Measurements from ENCODE around the gene FNIP1.
A peak's percentile ranks its signal among the peaks of the same experiment; 100 is the strongest.
"Not testable (repeated sequence)": the region's sequence is repeated elsewhere in the genome, so short reads cannot be mapped to it uniquely, and the experiment has no call there.

Gene FNIP1

DNA sequence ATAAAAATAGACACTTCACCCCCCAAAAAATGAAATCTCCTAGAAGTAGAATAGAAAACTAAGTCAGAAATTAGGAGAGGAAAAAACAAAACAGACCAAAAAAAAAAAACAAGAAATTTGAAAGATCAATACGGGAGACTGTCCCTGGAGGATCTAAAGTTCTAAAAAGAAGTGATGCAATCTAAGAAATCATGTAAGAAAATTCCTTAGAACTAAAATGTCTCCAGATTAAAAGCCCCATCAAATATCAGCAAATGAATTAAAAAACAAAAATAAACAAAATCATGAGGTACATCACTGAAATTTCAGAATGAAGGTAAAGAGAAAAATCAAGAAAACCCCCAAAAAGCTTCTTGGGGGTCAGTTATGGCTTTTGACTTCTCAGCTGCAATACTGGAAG is 13.5 kb downstream of the FNIP1 start:
- in situ Hi-C loops (cut with HindIII; ENCODE audit: low pct_unique_long_range_greater_than_20kb, low sequenced_read_pairs): no loop called here
- no peak for TF ChIP-seq JUND (IDR thresholded peaks at IDR 0.05; ENCODE audit: low read depth)
- DNase-seq (ENCODE audit: low read depth in 1 of 2, low spot score in 1 of 2): no peak

DNA sequence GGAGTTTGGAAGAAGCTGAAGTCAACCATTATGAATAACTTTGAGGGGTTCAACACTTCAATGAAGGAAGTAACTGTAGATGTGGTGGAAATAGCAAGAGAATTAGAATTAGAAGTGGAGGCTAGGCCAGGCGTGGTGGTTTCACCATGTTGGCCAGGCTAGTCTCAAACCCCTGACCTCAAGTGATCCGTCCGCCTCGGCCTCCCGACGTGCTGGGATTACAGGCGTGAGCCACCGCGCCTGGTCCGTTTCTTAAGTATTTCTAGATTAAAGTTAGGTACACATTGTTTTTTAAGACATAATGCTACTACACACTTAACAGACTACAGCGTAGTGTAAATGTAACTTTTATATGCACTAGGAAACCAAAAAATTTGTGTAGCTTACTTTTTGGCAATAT is 14.1 kb downstream of the FNIP1 start:
- in situ Hi-C loops (cut with HindIII; ENCODE audit: low pct_unique_long_range_greater_than_20kb, low sequenced_read_pairs): no loop called here
- TF ChIP-seq JUND (IDR thresholded peaks at IDR 0.05; ENCODE audit: low read depth): no peak

DNA sequence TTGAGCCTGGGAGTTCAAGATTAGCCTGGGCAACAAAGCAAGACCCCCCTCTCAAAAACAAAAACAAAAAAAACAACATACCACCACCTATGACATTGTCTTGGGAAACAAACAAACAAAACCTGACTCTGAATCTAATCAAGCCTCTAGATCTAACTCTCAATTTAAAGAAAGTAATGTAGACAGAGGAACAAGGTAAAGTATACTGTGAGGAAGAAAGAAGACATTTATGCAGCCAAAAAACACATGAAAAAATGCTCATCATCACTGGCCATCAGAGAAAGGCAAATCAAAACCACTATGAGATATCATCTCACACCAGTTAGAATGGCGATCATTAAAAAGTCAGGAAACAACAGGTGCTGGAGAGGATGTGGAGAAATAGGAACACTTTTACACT is 18.7 kb downstream of the FNIP1 start:
- in situ Hi-C loops (cut with HindIII; ENCODE audit: low pct_unique_long_range_greater_than_20kb, low sequenced_read_pairs); DNase-seq (ENCODE audit: low read depth in 1 of 2, low spot score in 1 of 2): not testable (repeated sequence)

More for the DNA sequence above, 14.1 kb downstream of the FNIP1 start:
- no peak for DNase-seq (ENCODE audit: low read depth in 1 of 2, low spot score in 1 of 2)

DNA sequence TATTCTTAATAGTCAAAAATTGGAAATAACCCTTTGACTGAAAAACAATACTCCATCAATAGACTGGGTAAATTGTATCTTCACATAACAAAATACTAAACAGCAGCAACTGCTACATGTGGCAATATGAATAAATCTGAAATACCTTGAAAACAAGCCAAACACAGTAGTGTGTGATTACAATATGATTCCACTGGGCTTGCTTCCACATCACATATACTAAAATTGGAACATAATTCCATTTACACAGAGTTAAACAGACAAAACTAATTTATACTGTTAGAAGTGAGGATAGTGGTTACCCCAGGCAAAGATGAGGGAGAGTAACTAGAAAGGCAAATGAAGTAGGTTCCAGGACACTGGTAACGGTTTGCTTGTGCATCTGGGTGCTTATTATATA is 20.4 kb downstream of the FNIP1 start:
- TF ChIP-seq JUND (IDR thresholded peaks at IDR 0.05; ENCODE audit: low read depth): no peak
- in situ Hi-C loops (cut with HindIII; ENCODE audit: low pct_unique_long_range_greater_than_20kb, low sequenced_read_pairs): no loop called here

DNA sequence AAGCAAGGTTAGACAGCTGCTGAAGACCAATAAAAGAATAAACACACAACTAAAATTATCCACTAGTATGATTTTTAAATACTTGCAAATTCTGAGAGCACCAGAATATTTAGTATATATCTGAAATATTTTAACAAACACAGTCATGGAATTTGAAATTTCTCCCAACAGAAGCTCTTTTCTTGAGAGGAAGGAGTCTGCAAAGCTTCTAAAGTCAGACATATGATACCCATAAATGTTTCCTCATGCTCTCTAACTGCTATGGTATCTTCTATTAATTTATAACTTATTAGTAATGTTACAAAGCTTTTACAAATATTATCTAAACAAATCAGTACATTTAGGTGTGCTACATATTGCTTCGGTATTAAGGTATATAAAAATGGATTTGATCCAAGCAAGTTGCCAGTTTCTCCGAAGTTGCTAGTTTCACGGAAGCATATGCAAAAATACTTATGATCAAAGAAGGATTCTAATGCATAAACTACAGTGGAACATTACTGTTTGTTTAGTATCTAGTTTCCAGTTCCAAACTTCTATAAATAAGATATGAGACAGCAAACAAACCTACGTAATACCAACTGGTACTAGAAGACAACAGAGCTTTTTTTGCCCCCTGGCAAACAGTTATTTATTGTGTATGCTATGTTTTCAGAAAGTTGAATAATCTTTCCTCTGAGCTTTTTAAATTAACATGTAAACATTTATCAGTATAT is 22.0 kb downstream of the FNIP1 start:
- no peak for DNase-seq (ENCODE audit: low read depth in 1 of 2, low spot score in 1 of 2)
- in situ Hi-C loops (cut with HindIII; ENCODE audit: low pct_unique_long_range_greater_than_20kb, low sequenced_read_pairs): no loop called here
- TF ChIP-seq JUND (IDR thresholded peaks at IDR 0.05; ENCODE audit: low read depth): no peak

More for the DNA sequence above, 20.4 kb downstream of the FNIP1 start:
- DNase-seq (ENCODE audit: low read depth in 1 of 2, low spot score in 1 of 2): no peak

DNA sequence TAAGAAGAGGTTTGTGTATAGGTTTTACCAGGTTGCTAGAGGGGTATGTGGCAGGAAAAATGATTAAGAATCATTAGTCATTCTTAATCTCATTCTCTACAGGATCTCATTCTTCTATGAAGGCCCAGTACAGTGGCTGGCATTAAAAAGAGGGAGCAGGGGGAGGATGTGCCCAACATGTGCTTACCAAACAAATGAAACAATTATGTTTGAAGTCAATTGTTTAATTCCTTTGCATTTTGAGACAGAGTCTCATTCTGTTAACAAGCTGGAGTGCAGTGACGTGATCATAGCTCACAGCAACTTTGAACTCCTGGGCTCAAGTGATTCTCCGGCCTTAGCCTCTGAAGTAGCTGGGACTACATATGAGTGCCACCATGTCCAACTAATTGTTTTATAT is 23.0 kb downstream of the FNIP1 start:
- in situ Hi-C loops (cut with HindIII; ENCODE audit: low pct_unique_long_range_greater_than_20kb, low sequenced_read_pairs): no loop called here
- TF ChIP-seq JUND (IDR thresholded peaks at IDR 0.05; ENCODE audit: low read depth): no peak
- no peak for DNase-seq (ENCODE audit: low read depth in 1 of 2, low spot score in 1 of 2)

DNA sequence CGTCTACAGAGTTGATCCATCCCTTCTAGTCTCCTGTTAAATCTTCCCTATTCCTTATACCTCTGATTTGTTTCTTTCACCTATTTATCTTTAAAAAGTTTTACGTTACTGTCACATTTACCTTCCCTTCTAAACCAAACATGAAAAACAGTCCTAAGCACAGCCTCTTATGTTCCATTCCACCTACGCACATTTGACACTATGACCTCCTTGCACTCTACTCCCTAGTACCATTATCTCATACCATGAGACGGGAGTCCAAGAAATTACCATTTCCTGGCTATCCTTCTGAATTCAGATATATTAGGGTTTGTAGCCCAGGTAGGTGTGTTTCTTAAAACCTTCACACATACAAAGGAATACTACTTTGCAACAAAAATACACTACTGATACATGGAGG is 25.1 kb downstream of the FNIP1 start:
- TF ChIP-seq JUND (IDR thresholded peaks at IDR 0.05; ENCODE audit: low read depth): no peak
- in situ Hi-C loops (cut with HindIII; ENCODE audit: low pct_unique_long_range_greater_than_20kb, low sequenced_read_pairs): no loop called here
- DNase-seq (ENCODE audit: low read depth in 1 of 2, low spot score in 1 of 2): no peak

DNA sequence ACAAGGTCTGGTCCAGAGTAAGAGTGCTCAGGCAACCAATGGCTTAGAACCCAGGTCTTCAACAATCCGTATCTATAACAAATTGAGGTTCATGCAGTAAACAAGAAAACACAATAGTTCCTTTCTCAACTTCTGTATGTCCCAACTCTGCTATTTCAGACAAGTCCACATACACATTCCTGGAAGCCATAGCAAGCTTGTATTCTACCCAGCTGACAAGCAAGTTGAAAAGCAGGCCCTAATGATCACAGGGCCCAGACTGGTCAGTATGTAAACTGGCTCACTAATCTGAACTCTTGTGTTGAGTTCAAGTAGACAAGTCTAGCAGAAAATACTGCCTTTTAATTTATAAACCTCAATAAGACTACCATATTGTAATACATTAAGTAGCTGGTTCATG is 26.9 kb downstream of the FNIP1 start:
- in situ Hi-C loops (cut with HindIII; ENCODE audit: low pct_unique_long_range_greater_than_20kb, low sequenced_read_pairs): no loop called here
- DNase-seq (ENCODE audit: low read depth in 1 of 2, low spot score in 1 of 2): peak in 1 of 2 experiments; percentile 36
- no peak for TF ChIP-seq JUND (IDR thresholded peaks at IDR 0.05; ENCODE audit: low read depth)

DNA sequence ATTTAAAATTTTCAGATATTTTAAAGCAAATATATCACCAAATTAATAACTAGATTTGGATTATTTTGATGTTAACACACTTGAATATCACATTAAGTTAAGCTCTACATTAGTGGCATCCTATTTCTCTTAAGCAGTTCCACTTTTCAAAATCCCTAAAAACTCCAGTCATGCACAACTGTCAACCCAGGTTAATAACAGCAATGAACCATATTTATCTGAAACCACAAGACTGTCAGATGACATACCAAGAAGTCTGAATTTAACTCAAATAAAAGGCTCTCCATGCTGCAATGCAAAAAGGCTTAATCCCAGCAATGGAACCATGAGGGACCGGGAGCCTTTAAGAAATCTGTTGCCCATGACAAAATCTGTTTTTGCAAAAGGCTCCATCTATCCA is 27.5 kb downstream of the FNIP1 start:
- TF ChIP-seq JUND (IDR thresholded peaks at IDR 0.05; ENCODE audit: low read depth): no peak
- in situ Hi-C loops (cut with HindIII; ENCODE audit: low pct_unique_long_range_greater_than_20kb, low sequenced_read_pairs): no loop called here
- DNase-seq (ENCODE audit: low read depth in 1 of 2, low spot score in 1 of 2): no peak

DNA sequence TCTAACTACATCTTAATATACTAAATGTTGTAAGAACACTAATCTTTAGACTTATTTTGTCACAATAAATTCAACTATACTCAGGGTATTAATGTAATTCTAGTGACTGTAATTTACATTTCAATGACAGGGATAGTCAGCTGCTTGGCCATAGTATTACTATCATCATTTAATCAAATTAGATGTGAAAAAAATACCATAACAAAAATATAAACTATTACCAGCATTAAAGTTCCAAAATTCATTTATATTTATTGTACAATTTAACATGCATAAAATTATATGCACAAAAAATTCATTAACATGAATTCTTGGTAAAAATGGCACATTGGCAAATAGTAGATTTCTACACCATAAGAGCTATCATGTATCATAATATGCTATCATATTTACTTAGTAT is 28.9 kb downstream of the FNIP1 start:
- in situ Hi-C loops (cut with HindIII; ENCODE audit: low pct_unique_long_range_greater_than_20kb, low sequenced_read_pairs): no loop called here
- no peak for TF ChIP-seq JUND (IDR thresholded peaks at IDR 0.05; ENCODE audit: low read depth)

DNA sequence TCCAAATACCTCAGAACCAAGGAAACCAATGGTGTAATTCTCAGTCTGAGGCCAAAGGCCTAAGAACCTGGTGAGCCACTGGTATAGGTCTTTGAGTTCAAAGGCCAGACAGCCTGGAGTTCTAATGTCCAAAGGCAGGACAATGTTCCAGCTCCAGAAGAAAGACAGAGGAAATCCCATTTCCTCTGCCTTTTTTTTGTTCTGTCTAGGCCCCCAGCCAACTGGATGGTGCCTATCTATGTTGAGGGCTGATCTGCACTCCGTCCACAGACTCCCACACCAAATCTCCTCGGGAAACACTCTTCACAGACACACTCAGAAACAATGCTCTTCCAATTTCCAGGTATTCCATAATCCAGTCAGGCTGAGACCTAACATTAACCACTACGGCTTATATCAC is 30.1 kb downstream of the FNIP1 start:
- in situ Hi-C loops (cut with HindIII; ENCODE audit: low pct_unique_long_range_greater_than_20kb, low sequenced_read_pairs): no loop called here
- no peak for DNase-seq (ENCODE audit: low read depth in 1 of 2, low spot score in 1 of 2)
- no peak for TF ChIP-seq JUND (IDR thresholded peaks at IDR 0.05; ENCODE audit: low read depth)

More for the DNA sequence above, 28.9 kb downstream of the FNIP1 start:
- DNase-seq (ENCODE audit: low read depth in 1 of 2, low spot score in 1 of 2): no peak

DNA sequence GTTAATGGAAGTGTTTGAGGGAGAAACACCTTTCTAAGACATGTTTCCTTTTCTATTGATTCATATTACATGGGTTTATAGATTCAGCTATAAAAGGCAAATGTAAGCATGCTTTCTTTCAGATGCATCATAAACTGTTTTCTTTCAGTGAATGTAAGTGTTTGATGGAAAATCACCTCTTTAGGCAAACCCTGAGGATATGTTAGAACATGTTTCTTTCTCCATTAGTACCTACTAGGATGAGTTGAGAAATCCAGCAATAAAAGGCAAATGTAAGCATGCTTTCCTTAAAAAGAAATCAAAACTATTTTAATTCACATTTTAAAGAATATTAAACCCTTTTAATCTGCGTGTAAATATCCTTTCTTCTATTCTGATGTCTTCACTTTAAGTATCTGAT is 31.6 kb downstream of the FNIP1 start:
- in situ Hi-C loops (cut with HindIII; ENCODE audit: low pct_unique_long_range_greater_than_20kb, low sequenced_read_pairs): no loop called here
- no peak for DNase-seq (ENCODE audit: low read depth in 1 of 2, low spot score in 1 of 2)

DNA sequence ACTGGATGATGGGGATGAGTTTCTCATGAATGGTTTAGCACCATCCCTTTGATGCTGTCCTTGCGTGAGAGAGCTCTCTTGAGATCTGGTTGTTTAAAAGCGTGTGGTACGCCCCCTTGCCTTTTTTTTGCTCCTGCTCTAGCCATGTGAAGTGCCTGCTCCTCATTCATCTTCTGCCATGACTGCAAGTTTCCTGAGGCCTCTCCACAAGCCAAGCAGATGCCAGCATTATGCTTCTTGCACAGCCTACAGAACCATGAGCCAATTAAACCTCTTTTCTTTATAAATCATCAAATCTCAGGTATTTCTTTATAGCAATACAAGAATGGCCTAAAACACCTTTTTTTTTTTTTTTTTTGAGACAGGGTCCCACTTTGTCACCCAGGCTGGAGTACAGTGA is 32.8 kb downstream of the FNIP1 start:
- no peak for DNase-seq (ENCODE audit: low read depth in 1 of 2, low spot score in 1 of 2)
- no peak for TF ChIP-seq JUND (IDR thresholded peaks at IDR 0.05; ENCODE audit: low read depth)
- in situ Hi-C loops (cut with HindIII; ENCODE audit: low pct_unique_long_range_greater_than_20kb, low sequenced_read_pairs): no loop called here

More for the DNA sequence above, 31.6 kb downstream of the FNIP1 start:
- TF ChIP-seq JUND (IDR thresholded peaks at IDR 0.05; ENCODE audit: low read depth): no peak

DNA sequence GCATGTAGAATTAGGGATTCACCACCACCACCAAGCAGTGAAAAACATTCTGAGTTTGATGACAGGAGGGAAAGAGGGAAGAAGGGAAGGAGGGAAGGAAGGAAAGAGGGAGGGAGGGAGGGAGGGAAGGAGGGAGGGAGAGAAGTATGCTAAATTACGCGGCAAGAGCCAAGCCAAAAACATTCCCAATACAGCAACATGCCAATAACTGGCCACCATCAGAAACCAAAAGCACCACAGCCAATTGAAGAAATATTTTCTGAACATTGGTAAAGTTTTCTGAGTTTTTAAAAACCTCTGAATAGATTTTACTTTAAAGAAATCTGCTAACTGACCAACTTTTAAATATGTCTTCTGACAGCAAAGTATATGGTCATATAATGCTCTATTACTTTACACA is 36.0 kb downstream of the FNIP1 start:
- no peak for DNase-seq (ENCODE audit: low read depth in 1 of 2, low spot score in 1 of 2)
- in situ Hi-C loops (cut with HindIII; ENCODE audit: low pct_unique_long_range_greater_than_20kb, low sequenced_read_pairs): no loop called here

More for the DNA sequence above, 36.0 kb downstream of the FNIP1 start:
- TF ChIP-seq JUND (IDR thresholded peaks at IDR 0.05; ENCODE audit: low read depth): no peak
